G401 (cell line): ENCODE results near the gene IFT80. TPM values are rescaled to one million over a fixed set of nuclear protein-coding genes. Genes with fewer than 3 reads are reported as not detected.

Experiments used
- DNase-seq: peaks from one replicate; pipeline ENCODE4 v3.0.0-alpha.2; 2015; ENCODE audit warnings: low spot score
- in situ Hi-C: cut with HindIII; loops from 2 replicates; pipeline ENCODE4 v1.10.0; 2016; ENCODE audit warnings: low sequenced_read_pairs, mixed read lengths
- total RNA-seq: library from RNA; depleted of rRNA; stranded (reverse); fragments of >200 nt; shearing (Covaris generic); gene quantifications from 2 replicates; pipeline ENCODE4 v1.2.3, GENCODE V29; 2014; rRNA removed

Gene IFT80
- total RNA-seq, 1 experiment from 2014 or later: 53.4 TPM

DNA sequence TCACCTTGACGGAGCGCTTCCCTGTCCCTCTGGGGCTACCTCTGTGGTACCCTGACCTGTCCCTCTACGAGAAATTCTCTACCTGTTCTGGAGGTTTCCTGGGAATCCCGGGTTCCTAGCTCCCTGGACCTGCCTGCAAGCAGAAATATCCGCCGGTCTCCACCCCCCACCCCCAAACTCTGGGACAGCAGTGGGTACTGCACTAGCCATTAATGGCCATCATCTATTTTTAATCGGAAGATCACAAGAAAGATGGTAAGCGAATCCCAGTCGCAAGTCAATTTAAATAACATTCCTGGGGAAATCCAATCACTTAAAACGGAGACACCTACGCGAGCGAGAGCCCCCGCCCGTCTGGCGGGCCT, 174.2 kb downstream of the IFT80 start:
- peak; percentile 71 for DNase-seq
- in situ Hi-C loops: no loop called here

DNA sequence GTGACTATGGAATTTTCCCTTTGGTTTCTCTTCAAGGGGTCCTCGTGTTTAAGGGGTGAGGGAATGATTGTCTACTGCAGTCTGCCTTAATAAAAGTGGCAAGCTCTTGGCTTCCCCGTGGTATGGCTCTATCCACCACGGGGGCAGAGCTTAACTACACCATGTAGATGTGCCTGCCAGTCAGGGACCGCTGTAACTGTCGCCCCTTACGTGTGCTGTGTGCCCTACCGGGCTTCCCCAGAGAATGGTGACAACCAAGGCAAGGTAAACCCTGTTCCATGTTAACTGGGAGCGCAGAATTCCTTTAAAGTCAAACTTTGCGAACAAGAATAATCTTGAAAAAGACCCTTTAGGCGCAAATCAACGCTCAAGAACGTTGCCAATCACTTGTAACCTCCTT, 174.8 kb downstream of the IFT80 start:
- DNase-seq: peak; percentile 66

DNA sequence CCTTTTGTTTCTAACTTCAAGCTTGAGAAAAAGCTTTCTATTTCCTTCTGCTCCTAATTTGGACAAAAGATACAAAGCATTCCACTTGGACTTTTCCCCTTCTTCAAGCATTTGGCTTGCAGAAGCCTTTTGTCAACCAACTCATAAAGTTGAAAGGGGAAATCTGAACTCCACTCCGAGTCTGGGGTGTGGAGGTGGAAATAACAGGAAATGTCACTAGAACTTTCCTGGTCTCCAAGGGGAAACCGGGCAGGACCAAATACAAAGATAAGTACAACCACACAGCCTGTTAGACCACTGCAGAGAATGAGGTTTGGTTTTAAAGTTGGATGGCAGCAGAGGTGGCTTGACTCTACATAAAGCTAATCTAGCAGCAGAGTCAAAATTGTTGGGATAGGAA, 178.0 kb downstream of the IFT80 start:
- no peak for DNase-seq
- in situ Hi-C loops: no loop called here

More for the DNA sequence above, 174.8 kb downstream of the IFT80 start:
- in situ Hi-C loops: no loop called here

DNA sequence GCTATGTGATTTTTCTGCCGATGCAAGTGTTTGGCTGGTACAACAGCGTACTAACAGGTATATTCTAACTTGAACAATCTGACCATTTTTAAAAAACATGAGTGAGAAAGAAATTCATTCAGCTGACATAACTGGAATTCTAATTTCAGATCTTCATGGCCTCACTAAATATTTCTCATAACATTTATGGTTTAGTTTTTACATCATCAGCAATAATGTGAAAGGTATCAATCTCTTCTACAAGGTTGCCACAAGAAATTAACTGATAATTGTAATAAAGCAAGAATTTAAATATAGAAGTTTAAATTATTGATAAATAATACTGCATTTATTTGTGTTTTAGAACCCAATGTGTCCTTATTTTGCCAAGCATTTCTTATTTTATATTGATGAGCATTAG, 179.0 kb downstream of the IFT80 start:
- in situ Hi-C loops: no loop called here
- no peak for DNase-seq

DNA sequence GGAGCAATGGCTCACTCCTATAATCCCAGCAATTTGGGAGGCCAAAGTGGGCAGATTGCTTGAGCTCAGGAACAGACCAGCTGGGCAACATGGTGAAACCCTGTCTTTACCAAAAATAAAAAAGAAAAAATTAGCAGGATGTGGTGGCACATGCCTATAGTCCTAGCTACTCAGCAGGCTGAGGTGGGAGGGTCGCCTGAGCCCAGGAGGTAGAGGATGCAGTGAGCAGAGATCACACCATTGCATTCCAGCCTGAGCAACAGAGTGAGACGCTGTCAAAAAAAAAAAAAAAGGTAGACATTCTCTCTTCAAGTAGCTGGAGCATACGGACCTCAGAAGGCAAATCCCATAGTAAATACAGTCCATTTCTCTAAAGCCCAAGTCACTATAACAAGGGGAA, 180.9 kb downstream of the IFT80 start:
- no peak for DNase-seq
- in situ Hi-C loops: no loop called here

GRCh38 chr3:160217675-160218074, 181.3 kb downstream of the IFT80 start:
- in situ Hi-C loops: no loop called here
- no peak for DNase-seq

GRCh38 chr3:160213191-160213590, 185.8 kb downstream of the IFT80 start:
- in situ Hi-C loops: no loop called here
- no peak for DNase-seq

- in situ Hi-C loops: no loop called here
- DNase-seq: no peak
Measured at GRCh38 chr3:160210799-160211221, 188.2 kb downstream of the IFT80 start.

DNA sequence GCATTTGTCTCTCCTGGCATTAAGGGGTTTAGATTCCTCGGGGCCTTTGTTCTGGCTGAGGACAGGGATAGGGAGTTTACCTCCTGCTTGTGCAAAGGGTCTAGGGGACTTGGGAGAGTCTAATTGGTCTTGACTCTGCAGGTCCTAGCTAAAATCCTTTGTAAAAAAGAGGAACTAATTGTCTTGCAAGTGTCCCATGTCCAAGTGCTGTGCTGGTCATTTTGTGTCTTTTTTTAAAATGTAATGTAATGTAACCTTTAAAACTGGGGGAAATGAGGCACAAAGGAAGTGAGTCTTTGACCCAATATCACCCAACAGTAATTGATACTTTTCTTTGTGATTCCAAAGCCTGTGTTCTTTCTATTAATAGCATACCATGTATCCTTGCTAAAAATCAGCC, 188.7 kb downstream of the IFT80 start:
- DNase-seq: no peak
- in situ Hi-C loops: no loop called here

Other genes starting within 250 kb of the IFT80 start
- 0.25 TPM in 1 of 2 replicates, not detected in the other for gene C3orf80, start 173.8 kb downstream of the IFT80 start, total RNA-seq
- 112 and 168 TPM in 2 replicates for gene SMC4, start 425 bp upstream of the IFT80 start, total RNA-seq
- 0.06 TPM in 1 of 2 replicates, not detected in the other for gene TRIM59, start 50.6 kb upstream of the IFT80 start, total RNA-seq
- gene KPNA4, start 166.3 kb upstream of the IFT80 start, total RNA-seq: 20.3 and 25.6 TPM in 2 replicates